ENCODE data around the gene ANKRD36C.
"Not testable (repeated sequence)": the region's sequence is repeated elsewhere in the genome, so short reads cannot be mapped to it uniquely, and the experiment has no call there.

The ANKRD36C gene

GRCh38 chr2:95991351-95992094 is at the start of gene ANKRD36C:
Gene ANKRD36C (minus strand): TSS chr2:95991824. CDS start chr2:95991708, 116 bp downstream.
- not testable (repeated sequence) for DNase-seq (ENCODE audit: low read depth in 2 of 2)

GRCh38 chr2:96035554-96035953 is 43.9 kb upstream of the ANKRD36C start:
- DNase-seq (ENCODE audit: low read depth in 2 of 2), result not testable (repeated sequence)

GRCh38 chr2:96034792-96035191 is 43.2 kb upstream of the ANKRD36C start, which contains the start of gene GPAT2:
Gene GPAT2 (minus strand): TSS chr2:96034916. CDS start chr2:96032359, 2,557 bp downstream.
- not testable (repeated sequence) for DNase-seq (ENCODE audit: low read depth in 2 of 2)

GRCh38 chr2:96033997-96034396 is 42.4 kb upstream of the ANKRD36C start:
- not testable (repeated sequence) for DNase-seq (ENCODE audit: low read depth in 2 of 2)

GRCh38 chr2:96027725-96028325 is 36.2 kb upstream of the ANKRD36C start:
- not testable (repeated sequence) for DNase-seq (ENCODE audit: low read depth in 2 of 2)

- not testable (repeated sequence) for DNase-seq (ENCODE audit: low read depth in 2 of 2)
Observed at GRCh38 chr2:96025755-96026154, 34.1 kb upstream of the ANKRD36C start.

GRCh38 chr2:96025194-96025492 is 33.5 kb upstream of the ANKRD36C start:
- DNase-seq (ENCODE audit: low read depth in 2 of 2), result no peak

GRCh38 chr2:96024336-96025193 is 32.9 kb upstream of the ANKRD36C start:
- DNase-seq (ENCODE audit: low read depth in 2 of 2), result no peak

GRCh38 chr2:96023701-96024100 is 32.1 kb upstream of the ANKRD36C start:
- DNase-seq (ENCODE audit: low read depth in 2 of 2), result not testable (repeated sequence)

- DNase-seq (ENCODE audit: low read depth in 2 of 2), result peak; percentile 39 to 57
Observed at GRCh38 chr2:96022701-96023447, 31.2 kb upstream of the ANKRD36C start.

- not testable (repeated sequence) for DNase-seq (ENCODE audit: low read depth in 2 of 2)
Observed at GRCh38 chr2:96022126-96022525, 30.5 kb upstream of the ANKRD36C start.

- DNase-seq (ENCODE audit: low read depth in 2 of 2), result not testable (repeated sequence)
Observed at GRCh38 chr2:96021142-96021541, 29.5 kb upstream of the ANKRD36C start.

GRCh38 chr2:96019909-96020590 is 28.4 kb upstream of the ANKRD36C start:
- not testable (repeated sequence) for DNase-seq (ENCODE audit: low read depth in 2 of 2)

GRCh38 chr2:96016321-96016720 is 24.7 kb upstream of the ANKRD36C start:
- DNase-seq (ENCODE audit: low read depth in 2 of 2), result not testable (repeated sequence)

GRCh38 chr2:96012792-96013264 is 21.2 kb upstream of the ANKRD36C start:
- DNase-seq (ENCODE audit: low read depth in 2 of 2), result not testable (repeated sequence)

GRCh38 chr2:96012086-96012791 is 20.6 kb upstream of the ANKRD36C start:
- not testable (repeated sequence) for DNase-seq (ENCODE audit: low read depth in 2 of 2)

GRCh38 chr2:96011129-96011455 is 19.5 kb upstream of the ANKRD36C start:
- DNase-seq (ENCODE audit: low read depth in 2 of 2), result not testable (repeated sequence)

- DNase-seq (ENCODE audit: low read depth in 2 of 2), result peak; percentile 88 to 98
Observed at GRCh38 chr2:96010320-96011128, 18.9 kb upstream of the ANKRD36C start.

GRCh38 chr2:96009833-96010232 is 18.2 kb upstream of the ANKRD36C start:
- not testable (repeated sequence) for DNase-seq (ENCODE audit: low read depth in 2 of 2)

Data from stimulated activated CD4-positive, alpha-beta T cell treated with anti-CD3 and anti-CD28 coated beads, Interleukin-12 subunit alpha, Interleukin-12 subunit beta, amount 100 ng/mL, for 24 hours (primary cell).